WTC11 (cell line): ENCODE results near the gene BICDL1. TPM values are rescaled to one million over a fixed set of nuclear protein-coding genes. Genes with fewer than 3 reads are reported as not detected.

Source experiments
- ATAC-seq: fragments of 200-7000 bp; cut with Tn5 transposase; 2 replicates; pipeline ENCODE4 v1.10.0; 2021; ENCODE audit warnings: mild to moderate bottlenecking, moderate library complexity
- CTCF ChIA-PET: fragments of 300-600 bp; sonication (Branson Sonifier 250); formaldehyde crosslinking; loops from one replicate; lab custom pipeline; 2021; ENCODE audit warnings: antibody characterized with exemption; lab: Charles Lee
- POLR2A ChIA-PET: fragments of 350-600 bp; sonication (Branson Sonifier 250); formaldehyde crosslinking; loops from one replicate; lab custom pipeline; 2021; ENCODE audit warnings: antibody characterized with exemption; lab: Charles Lee
- DNase-seq: peaks from one replicate; pipeline ENCODE4 v3.0.0; 2021; ENCODE audit warnings: low spot score
- H3K27ac Mint-ChIP-seq: 2 replicates; pipeline ENCODE4 v1.8.0; 2021; ENCODE audit warnings: mixed read lengths
- H3K27me3 Mint-ChIP-seq: 2 replicates; pipeline ENCODE4 v1.8.0; 2021; ENCODE audit warnings: low read depth, mild to moderate bottlenecking, moderate library complexity, mixed read lengths
- H3K36me3 Mint-ChIP-seq: 2 replicates; pipeline ENCODE4 v1.8.0; 2021; ENCODE audit warnings: mixed read lengths
- H3K4me1 Mint-ChIP-seq: 2 replicates; pipeline ENCODE4 v1.8.0; 2022; ENCODE audit warnings: mixed read lengths
- H3K4me3 Mint-ChIP-seq: 2 replicates; pipeline ENCODE4 v1.8.0; 2021; ENCODE audit warnings: mild to moderate bottlenecking, moderate library complexity, mixed read lengths
- H3K9me3 Mint-ChIP-seq: 2 replicates; pipeline ENCODE4 v1.8.0; 2021; ENCODE audit warnings: mixed read lengths
- ATF1 ChIP-seq: sonication (generic); formaldehyde crosslinking; IDR thresholded peaks from 2 replicates; pipeline ENCODE4 v1.8.1; 2023; ENCODE audit warnings: mild to moderate bottlenecking, moderate library complexity, missing genetic modification reagents
- ERG ChIP-seq: fragments of 250-450 bp; sonication (Bioruptor Pico); IDR thresholded peaks from 2 replicates; pipeline ENCODE4 v1.8.0; 2021; ENCODE audit warnings: mild to moderate bottlenecking
- ESRRA ChIP-seq: sonication (generic); formaldehyde crosslinking; IDR thresholded peaks from 2 replicates; pipeline ENCODE4 v1.8.1; 2022; ENCODE audit warnings: mild to moderate bottlenecking, missing genetic modification reagents, borderline replicate concordance
- ETV6 ChIP-seq: sonication (generic); formaldehyde crosslinking; IDR thresholded peaks from 2 replicates; pipeline ENCODE4 v1.8.1; 2022; ENCODE audit warnings: mild to moderate bottlenecking, missing genetic modification reagents
- FOXK1 ChIP-seq: sonication (generic); formaldehyde crosslinking; IDR thresholded peaks from 2 replicates; pipeline ENCODE4 v1.8.0; 2022; ENCODE audit warnings: mild to moderate bottlenecking, moderate library complexity, missing genetic modification reagents
- FOXP4 ChIP-seq: sonication (generic); formaldehyde crosslinking; IDR thresholded peaks from 2 replicates; pipeline ENCODE4 v1.8.0; 2022; ENCODE audit warnings: mild to moderate bottlenecking, missing genetic modification reagents
- MYBL2 ChIP-seq: sonication (generic); formaldehyde crosslinking; IDR thresholded peaks from 2 replicates; pipeline ENCODE4 v1.8.1; 2023; ENCODE audit warnings: mild to moderate bottlenecking, moderate library complexity, missing genetic modification reagents
- NFATC4 ChIP-seq: fragments of 250-450 bp; sonication (Bioruptor Pico); IDR thresholded peaks from 2 replicates; pipeline ENCODE4 v1.9.0; 2021; ENCODE audit warnings: mild to moderate bottlenecking
- PRDM15 ChIP-seq: sonication (generic); formaldehyde crosslinking; IDR thresholded peaks from 2 replicates; pipeline ENCODE4 v1.8.0; 2022; ENCODE audit warnings: missing genetic modification reagents
- RORB ChIP-seq: fragments of 250-450 bp; sonication (Bioruptor Pico); IDR thresholded peaks from 2 replicates; pipeline ENCODE4 v1.9.0; 2021; ENCODE audit warnings: mild to moderate bottlenecking
- ZNF121 ChIP-seq: sonication (generic); formaldehyde crosslinking; IDR thresholded peaks from 2 replicates; pipeline ENCODE4 v1.8.0; 2023; ENCODE audit warnings: missing genetic modification reagents
- ZNF232 ChIP-seq: sonication (generic); formaldehyde crosslinking; IDR thresholded peaks from 2 replicates; pipeline ENCODE4 v1.8.0; 2022; ENCODE audit warnings: mild to moderate bottlenecking, missing genetic modification reagents
- ZNF425 ChIP-seq: fragments of 250-450 bp; sonication (Bioruptor Pico); conservative IDR thresholded peaks from 2 replicates; pipeline ENCODE4 v1.9.0; 2021; ENCODE audit warnings: mild to moderate bottlenecking
- ZNF532 ChIP-seq: fragments of 250-450 bp; sonication (Bioruptor Pico); IDR thresholded peaks from 2 replicates; pipeline ENCODE4 v1.9.0; 2021; ENCODE audit warnings: mild to moderate bottlenecking, borderline replicate concordance
- total RNA-seq: library from RNA; stranded (reverse); gene quantifications from 3 replicates; pipeline ENCODE4 v1.2.3, GENCODE V29; 2021

The BICDL1 gene
- total RNA-seq, 1 experiment from 2014 or later = 23.1 TPM

- POLR2A ChIA-PET = no interaction called here
- no peaks in the 10 kb centered on the region; the same call in 1 of the 2 replicates for H3K36me3 Mint-ChIP-seq
These were observed 21.7 kb downstream of the BICDL1 start for GRCh38 chr12:120010661-120011230.

More at GRCh38 chr12:120010661-120011230, 21.7 kb downstream of the BICDL1 start:
- CTCF ChIA-PET = interaction anchor here (0.7 kb wide), 1 partner anchor 56 kb away, joined by 3 read pairs; no protein-coding TSS in a partner anchor
- no peak for ATAC-seq
- Mint-ChIP-seq H3K27ac (no peak overlapping the region), H3K9me3 (no peaks in the 10 kb centered on the region), H3K4me3 (no peak overlapping the region), H3K27me3 (no peaks in the 10 kb centered on the region), H3K4me1 (peaks cover 16% of the 10 kb centered on the region)
- TF ChIP-seq ZNF425 (CRISPR knock-in tag) (no peak), MYBL2 (CRISPR knock-in tag) (no peak), ZNF121 (CRISPR knock-in tag) (no peak), ZNF532 (no peak), ETV6 (CRISPR knock-in tag) (no peak), NFATC4 (no peak), ESRRA (CRISPR knock-in tag) (no peak), PRDM15 (CRISPR knock-in tag) (no peak), ATF1 (CRISPR knock-in tag) (no peak), FOXK1 (CRISPR knock-in tag) (no peak), ZNF232 (no peak), FOXP4 (CRISPR knock-in tag) (no peak), RORB (CRISPR knock-in tag) (no peak), ERG (no peak)
- DNase-seq = no peak
